ENCODE measurements around the gene NGDN.

Gene NGDN

GRCh38 chr14:23457587-23458445 lies 11.7 kb upstream of the NGDN start:
- no peak for TF ChIP-seq CTCF (conservative IDR thresholded peaks at IDR 0.05; ENCODE audit: low read length)
- H3K4me3 ChIP-seq (ENCODE audit: low read length) = no peak overlapping the region
- no peak for DNase-seq (ENCODE audit: low read depth)

DNA sequence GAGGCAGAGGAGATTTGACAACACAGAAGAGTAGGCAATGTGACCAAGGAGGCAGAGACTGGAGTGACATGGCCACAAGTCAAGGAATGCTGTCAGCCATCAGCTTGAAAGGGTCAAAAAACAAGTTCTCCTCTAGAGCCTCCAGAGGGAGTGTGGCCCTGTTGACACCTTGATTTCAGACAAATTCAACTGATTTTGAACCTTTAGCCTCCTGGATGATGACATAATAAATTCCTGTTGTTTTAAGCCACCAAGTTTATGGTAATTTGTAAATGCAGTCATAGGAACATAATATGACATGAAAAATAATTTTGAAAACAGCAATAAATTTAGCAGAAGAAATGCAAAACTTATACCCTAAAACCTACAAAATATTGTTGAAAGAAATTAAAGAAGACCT lies 8.5 kb upstream of the NGDN start:
- H3K4me3 ChIP-seq (ENCODE audit: low read length) = no peak overlapping the region
- no peak for DNase-seq (ENCODE audit: low read depth)
- no peak for TF ChIP-seq CTCF (conservative IDR thresholded peaks at IDR 0.05; ENCODE audit: low read length)

DNA sequence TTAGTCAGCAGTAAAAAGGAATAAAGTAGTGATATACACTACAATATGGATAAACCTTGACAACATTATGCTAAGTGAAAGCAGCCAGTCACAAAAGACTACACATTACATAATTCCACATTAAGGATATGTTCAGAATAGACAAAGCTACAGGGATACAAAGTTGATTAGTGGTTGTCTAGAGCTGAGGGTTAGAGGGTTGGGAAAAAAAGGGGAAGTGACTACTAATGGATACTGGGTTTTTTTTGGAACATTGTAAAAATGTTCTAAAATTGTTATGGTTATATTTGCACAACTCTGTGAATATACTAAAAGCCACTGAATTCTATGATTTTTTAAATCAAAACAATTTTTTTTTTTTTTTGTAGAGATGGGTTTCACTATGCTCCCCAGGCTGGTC lies 4.8 kb upstream of the NGDN start:
- no peak overlapping the region for H3K4me3 ChIP-seq (ENCODE audit: low read length)
- no peak for DNase-seq (ENCODE audit: low read depth)
- TF ChIP-seq CTCF (conservative IDR thresholded peaks at IDR 0.05; ENCODE audit: low read length) = no peak

GRCh38 chr14:23465261-23465660 lies 4.2 kb upstream of the NGDN start:
- no peak overlapping the region for H3K4me3 ChIP-seq (ENCODE audit: low read length)
- no peak for TF ChIP-seq CTCF (conservative IDR thresholded peaks at IDR 0.05; ENCODE audit: low read length)
- DNase-seq (ENCODE audit: low read depth) = no peak

DNA sequence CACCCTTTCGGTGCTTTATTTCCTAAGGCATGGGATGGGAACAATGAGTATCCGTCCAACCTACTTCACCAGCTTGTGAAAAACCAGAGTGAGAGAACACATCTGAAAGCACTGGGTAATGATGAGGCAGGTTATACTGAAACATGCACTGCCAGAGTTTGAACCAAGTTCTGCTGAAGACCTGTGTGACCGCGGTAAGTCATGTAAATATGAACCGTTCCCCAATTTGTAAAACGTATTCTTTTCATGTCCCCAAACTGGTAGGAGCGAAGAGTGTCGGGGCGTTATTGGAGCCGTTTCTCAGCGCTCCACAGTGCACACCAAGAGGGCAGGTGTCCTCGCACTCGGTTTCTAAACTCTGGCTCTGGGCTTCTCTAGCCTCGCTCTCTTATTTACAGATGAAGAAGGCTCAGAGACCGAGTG lies 788 bp upstream of the NGDN start:
- no peak for DNase-seq (ENCODE audit: low read depth)
- H3K4me3 ChIP-seq (ENCODE audit: low read length) = peak overlapping the region; percentile 81
- no peak for TF ChIP-seq CTCF (conservative IDR thresholded peaks at IDR 0.05; ENCODE audit: low read length)

GRCh38 chr14:23469906-23470403 lies 452 bp downstream of the NGDN start:
- H3K4me3 ChIP-seq (ENCODE audit: low read length) = peak overlapping the region; percentile 81
- no peak for TF ChIP-seq CTCF (conservative IDR thresholded peaks at IDR 0.05; ENCODE audit: low read length)
- DNase-seq (ENCODE audit: low read depth) = no peak

DNA sequence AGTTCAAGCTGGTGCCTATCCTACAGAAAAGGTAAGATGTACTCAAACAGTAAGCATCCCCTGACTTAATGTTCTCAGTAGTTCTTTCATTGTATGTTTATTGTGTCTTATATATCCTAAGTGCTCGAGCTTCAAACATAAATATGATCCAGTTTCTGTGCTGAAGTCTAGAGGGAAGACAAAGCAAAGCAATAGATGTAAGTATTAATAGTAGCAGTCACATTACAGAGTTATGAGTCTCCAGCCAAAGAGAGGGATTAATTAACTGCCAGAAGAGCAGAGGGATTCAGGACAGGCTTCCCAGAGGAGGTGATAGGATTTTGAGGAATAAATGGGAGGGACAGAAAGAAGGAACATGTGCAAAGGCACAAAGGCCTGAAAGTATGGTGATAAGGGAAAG lies 1.4 kb downstream of the NGDN start:
- no peak for DNase-seq (ENCODE audit: low read depth)
- H3K4me3 ChIP-seq (ENCODE audit: low read length) = no peak overlapping the region
- TF ChIP-seq CTCF (conservative IDR thresholded peaks at IDR 0.05; ENCODE audit: low read length) = no peak

Data from AG10803 (cell line).